GM21381 (cell line): ENCODE data around the gene CCNE1.

Source experiments
- ATAC-seq: cut with Tn5 transposase; IDR thresholded peaks from one replicate; pipeline ENCODE4 v1.9.1; 2021; ENCODE audit warnings: mild to moderate bottlenecking, moderate library complexity; ENCODE audit not compliant: unreplicated experiment

The CCNE1 gene

GRCh38 chr19:29811125-29812079, at the start of gene CCNE1:
CCNE1 (plus strand) TSS chr19:29811991; CDS start chr19:29812556, 565 bp downstream.
- ATAC-seq, result peak; percentile 69

- ATAC-seq, result no peak
These were observed 48.6 kb upstream of the CCNE1 start for GRCh38 chr19:29763196-29763595.

GRCh38 chr19:29764361-29764760, 47.4 kb upstream of the CCNE1 start:
- ATAC-seq, result no peak

- no peak for ATAC-seq
These were observed 45.7 kb upstream of the CCNE1 start for GRCh38 chr19:29766100-29766499.

- ATAC-seq, result no peak
These were observed 44.6 kb upstream of the CCNE1 start for GRCh38 chr19:29767039-29767735.

- no peak for ATAC-seq
These were observed 43.6 kb upstream of the CCNE1 start for GRCh38 chr19:29768166-29768565.

- ATAC-seq, result no peak
These were observed 41.8 kb upstream of the CCNE1 start for GRCh38 chr19:29769997-29770396.

- no peak for ATAC-seq
These were observed 41.1 kb upstream of the CCNE1 start for GRCh38 chr19:29770648-29771047.

- no peak for ATAC-seq
These were observed 39.9 kb upstream of the CCNE1 start for GRCh38 chr19:29771708-29772414.

GRCh38 chr19:29772696-29773095, 39.1 kb upstream of the CCNE1 start:
- ATAC-seq, result no peak

- no peak for ATAC-seq
These were observed 38.6 kb upstream of the CCNE1 start for GRCh38 chr19:29773141-29773540.

- no peak for ATAC-seq
These were observed 37.7 kb upstream of the CCNE1 start for GRCh38 chr19:29774126-29774525.

GRCh38 chr19:29777781-29778309, 33.9 kb upstream of the CCNE1 start:
- ATAC-seq, result no peak

GRCh38 chr19:29779921-29780320, 31.9 kb upstream of the CCNE1 start:
- no peak for ATAC-seq

- no peak for ATAC-seq
These were observed 30.2 kb upstream of the CCNE1 start for GRCh38 chr19:29781386-29782259.

- ATAC-seq, result no peak
These were observed 29.6 kb upstream of the CCNE1 start for GRCh38 chr19:29782260-29782580.

- no peak for ATAC-seq
These were observed 28.1 kb upstream of the CCNE1 start for GRCh38 chr19:29783627-29784190.

- ATAC-seq, result no peak
These were observed 27.1 kb upstream of the CCNE1 start for GRCh38 chr19:29784598-29785223.

GRCh38 chr19:29785360-29785759, 26.4 kb upstream of the CCNE1 start:
- no peak for ATAC-seq
